Endothelial cell (in vitro differentiated cells): ENCODE results near the gene ADAMTS15. TPM values are rescaled to one million over a fixed set of nuclear protein-coding genes. Genes with fewer than 3 reads are reported as not detected.

Experiments
- DNase-seq: peaks from one replicate; pipeline ENCODE4 v3.0.0; 2021; ENCODE audit warnings: low spot score
- H3K27ac Mint-ChIP-seq: one replicate; pipeline ENCODE4 v1.8.0; 2021; ENCODE audit warnings: mixed read lengths, inconsistent platforms; ENCODE audit not compliant: unreplicated experiment
- H3K27me3 Mint-ChIP-seq: one replicate; pipeline ENCODE4 v1.8.0; 2021; ENCODE audit warnings: mild to moderate bottlenecking, moderate library complexity, mixed read lengths, inconsistent platforms; ENCODE audit not compliant: unreplicated experiment
- H3K36me3 Mint-ChIP-seq: one replicate; pipeline ENCODE4 v1.8.0; 2021; ENCODE audit warnings: mild to moderate bottlenecking, low read depth, mixed read lengths, inconsistent platforms; ENCODE audit not compliant: unreplicated experiment
- H3K4me1 Mint-ChIP-seq: one replicate; pipeline ENCODE4 v1.8.0; 2021; ENCODE audit warnings: mild to moderate bottlenecking, mixed read lengths, inconsistent platforms; ENCODE audit not compliant: unreplicated experiment
- H3K4me3 Mint-ChIP-seq: one replicate; pipeline ENCODE4 v1.8.0; 2021; ENCODE audit warnings: mild to moderate bottlenecking, mixed read lengths, inconsistent platforms; ENCODE audit not compliant: unreplicated experiment
- H3K9me3 Mint-ChIP-seq: one replicate; pipeline ENCODE4 v1.8.0; 2021; ENCODE audit warnings: mixed read lengths, inconsistent platforms; ENCODE audit not compliant: unreplicated experiment
- total RNA-seq: library from RNA; stranded (reverse); fragmentation: NEBNext Ultra II Directional; extraction: Animal tissue kit (Norgen Biotek cat#: 25700); gene quantifications from one replicate; pipeline ENCODE4 v1.2.1, GENCODE V29; 2021; ENCODE audit not compliant: unreplicated experiment
- TF ChIP-seq, protein P1 (sequence below): fragments of 200-600 bp; sonication (generic); IDR thresholded peaks from one replicate; pipeline ENCODE4 v1.5.0; 2021; ENCODE audit warnings: antibody characterized with exemption; ENCODE audit not compliant: unreplicated experiment

The ADAMTS15 gene
- total RNA-seq, 1 donor from 2014 or later, result 4.9 TPM

DNA sequence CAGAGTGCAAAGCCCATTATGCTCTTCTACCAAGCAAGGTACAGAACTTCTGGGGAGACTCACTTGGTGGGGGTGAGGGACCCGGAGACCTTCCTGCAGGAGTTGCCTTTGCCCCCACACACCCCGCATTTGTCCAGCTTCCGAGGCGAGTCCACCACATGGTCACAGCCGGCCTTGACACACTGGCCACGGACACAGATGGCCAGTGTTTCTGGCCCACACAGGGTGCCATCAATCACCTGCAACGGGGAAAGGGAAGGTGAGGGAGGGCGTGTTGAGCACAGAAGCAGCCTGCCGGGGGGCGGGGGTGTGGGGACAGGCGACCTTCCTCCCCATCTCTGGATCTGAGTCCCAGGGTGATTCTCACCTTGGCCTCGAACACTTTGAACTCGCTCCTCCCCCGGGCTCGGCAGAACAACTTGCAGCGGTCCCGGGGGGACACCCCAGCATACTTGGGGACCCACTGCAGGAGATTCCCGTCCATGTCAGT is 40.0 kb upstream of the ADAMTS15 start:
- no peak overlapping the region for H3K27ac Mint-ChIP-seq
- TF ChIP-seq, protein P1, sequence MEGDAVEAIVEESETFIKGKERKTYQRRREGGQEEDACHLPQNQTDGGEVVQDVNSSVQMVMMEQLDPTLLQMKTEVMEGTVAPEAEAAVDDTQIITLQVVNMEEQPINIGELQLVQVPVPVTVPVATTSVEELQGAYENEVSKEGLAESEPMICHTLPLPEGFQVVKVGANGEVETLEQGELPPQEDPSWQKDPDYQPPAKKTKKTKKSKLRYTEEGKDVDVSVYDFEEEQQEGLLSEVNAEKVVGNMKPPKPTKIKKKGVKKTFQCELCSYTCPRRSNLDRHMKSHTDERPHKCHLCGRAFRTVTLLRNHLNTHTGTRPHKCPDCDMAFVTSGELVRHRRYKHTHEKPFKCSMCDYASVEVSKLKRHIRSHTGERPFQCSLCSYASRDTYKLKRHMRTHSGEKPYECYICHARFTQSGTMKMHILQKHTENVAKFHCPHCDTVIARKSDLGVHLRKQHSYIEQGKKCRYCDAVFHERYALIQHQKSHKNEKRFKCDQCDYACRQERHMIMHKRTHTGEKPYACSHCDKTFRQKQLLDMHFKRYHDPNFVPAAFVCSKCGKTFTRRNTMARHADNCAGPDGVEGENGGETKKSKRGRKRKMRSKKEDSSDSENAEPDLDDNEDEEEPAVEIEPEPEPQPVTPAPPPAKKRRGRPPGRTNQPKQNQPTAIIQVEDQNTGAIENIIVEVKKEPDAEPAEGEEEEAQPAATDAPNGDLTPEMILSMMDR, result no peak
- H3K36me3 Mint-ChIP-seq, result no peaks in the 10 kb centered on the region
- H3K4me3 Mint-ChIP-seq, result no peak overlapping the region
- peaks cover 4% of the 10 kb centered on the region for H3K4me1 Mint-ChIP-seq
- no peak for DNase-seq
- no peaks in the 10 kb centered on the region for H3K9me3 Mint-ChIP-seq
- H3K27me3 Mint-ChIP-seq, result no peaks in the 10 kb centered on the region

DNA sequence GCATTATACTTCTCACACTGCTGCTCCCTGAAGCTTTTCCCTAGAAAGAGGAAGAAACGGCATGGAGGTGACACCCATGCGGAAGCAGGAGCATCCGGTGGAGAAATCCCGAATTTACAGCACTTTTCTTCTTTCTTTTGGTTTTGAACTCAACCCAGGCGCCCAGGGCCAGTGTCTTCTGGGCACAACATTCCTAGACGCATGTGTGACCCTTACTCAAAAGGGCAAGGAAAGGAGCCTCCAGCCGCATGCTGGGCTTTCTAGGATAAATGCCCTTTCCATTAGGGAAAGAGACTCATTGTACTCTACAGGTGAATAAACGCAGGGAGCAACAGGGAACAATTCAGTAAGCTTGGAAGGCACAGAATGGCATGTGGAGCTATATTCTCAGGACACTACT is 39.5 kb upstream of the ADAMTS15 start:
- H3K4me3 Mint-ChIP-seq, result no peak overlapping the region
- TF ChIP-seq, protein P1, result no peak
- H3K4me1 Mint-ChIP-seq, result peaks cover 4% of the 10 kb centered on the region
- no peak for DNase-seq
- no peak overlapping the region for H3K27ac Mint-ChIP-seq
- H3K36me3 Mint-ChIP-seq, result no peaks in the 10 kb centered on the region
- no peaks in the 10 kb centered on the region for H3K9me3 Mint-ChIP-seq
- H3K27me3 Mint-ChIP-seq, result no peaks in the 10 kb centered on the region

DNA sequence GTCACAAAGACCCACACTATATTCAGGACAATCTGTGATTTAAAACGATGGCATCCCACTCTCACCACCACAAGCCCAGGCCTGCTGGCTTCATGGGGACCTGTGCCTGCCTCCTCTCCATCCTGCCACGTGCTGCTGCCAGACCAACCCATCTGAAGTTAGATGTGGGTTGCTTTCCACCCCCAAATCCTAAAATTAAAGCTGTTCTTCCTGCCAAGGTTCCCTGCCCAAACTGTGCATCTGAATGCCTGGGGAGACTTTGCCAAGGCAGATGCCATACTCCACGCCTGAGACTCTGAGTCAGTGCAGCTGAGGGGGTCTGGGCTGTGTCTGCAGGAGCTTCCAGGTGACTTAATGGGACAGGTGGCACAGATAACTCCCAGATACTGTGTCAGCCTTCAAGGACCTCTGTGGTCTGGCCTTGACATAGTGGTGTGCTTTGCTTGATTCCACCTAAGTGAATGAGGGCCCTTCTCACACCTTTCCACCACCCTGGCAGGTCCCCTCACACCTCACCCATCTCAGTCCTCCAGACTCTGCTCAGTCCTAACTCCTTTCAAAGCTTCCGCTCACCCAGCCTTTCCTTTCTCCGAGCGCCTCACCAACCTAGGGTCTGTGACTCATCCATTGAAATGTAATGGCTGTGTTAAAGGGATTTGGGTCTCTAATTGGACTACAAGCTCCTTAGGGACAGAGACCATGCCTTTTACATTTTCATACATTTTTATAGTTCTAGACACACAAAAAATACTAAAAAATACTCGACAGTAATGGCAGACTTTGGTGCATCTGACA is 38.7 kb upstream of the ADAMTS15 start:
- no peak for DNase-seq
- H3K27ac Mint-ChIP-seq, result no peak overlapping the region
- no peaks in the 10 kb centered on the region for H3K36me3 Mint-ChIP-seq
- no peaks in the 10 kb centered on the region for H3K9me3 Mint-ChIP-seq
- peaks cover 8% of the 10 kb centered on the region for H3K4me1 Mint-ChIP-seq
- no peaks in the 10 kb centered on the region for H3K27me3 Mint-ChIP-seq
- TF ChIP-seq, protein P1, result no peak
- no peak overlapping the region for H3K4me3 Mint-ChIP-seq

DNA sequence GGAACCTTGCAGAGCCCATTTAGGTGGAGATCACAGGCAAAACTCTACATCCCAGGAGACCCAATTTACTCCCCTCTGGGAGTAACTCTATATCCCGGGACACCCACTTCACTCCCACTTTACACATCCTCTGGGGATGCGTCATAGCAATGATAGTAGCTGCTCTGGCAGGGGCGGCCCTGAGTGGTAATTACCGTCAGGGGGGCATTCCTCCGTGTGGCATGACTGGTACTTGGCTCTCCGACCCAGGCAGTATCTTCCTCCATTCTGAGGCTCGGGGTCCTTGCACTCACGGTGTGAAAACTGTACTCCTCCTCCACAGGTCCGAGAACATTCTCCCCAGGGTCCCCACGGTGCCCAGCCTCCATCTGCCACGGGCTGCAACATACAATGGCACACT is 37.2 kb upstream of the ADAMTS15 start:
- Mint-ChIP-seq H3K36me3 (no peaks in the 10 kb centered on the region), H3K27ac (peak overlapping the region; percentile 13), H3K4me1 (peaks cover 8% of the 10 kb centered on the region), H3K27me3 (no peaks in the 10 kb centered on the region), H3K9me3 (no peaks in the 10 kb centered on the region), H3K4me3 (no peak overlapping the region)
- TF ChIP-seq, protein P1, result no peak
- DNase-seq, result no peak

DNA sequence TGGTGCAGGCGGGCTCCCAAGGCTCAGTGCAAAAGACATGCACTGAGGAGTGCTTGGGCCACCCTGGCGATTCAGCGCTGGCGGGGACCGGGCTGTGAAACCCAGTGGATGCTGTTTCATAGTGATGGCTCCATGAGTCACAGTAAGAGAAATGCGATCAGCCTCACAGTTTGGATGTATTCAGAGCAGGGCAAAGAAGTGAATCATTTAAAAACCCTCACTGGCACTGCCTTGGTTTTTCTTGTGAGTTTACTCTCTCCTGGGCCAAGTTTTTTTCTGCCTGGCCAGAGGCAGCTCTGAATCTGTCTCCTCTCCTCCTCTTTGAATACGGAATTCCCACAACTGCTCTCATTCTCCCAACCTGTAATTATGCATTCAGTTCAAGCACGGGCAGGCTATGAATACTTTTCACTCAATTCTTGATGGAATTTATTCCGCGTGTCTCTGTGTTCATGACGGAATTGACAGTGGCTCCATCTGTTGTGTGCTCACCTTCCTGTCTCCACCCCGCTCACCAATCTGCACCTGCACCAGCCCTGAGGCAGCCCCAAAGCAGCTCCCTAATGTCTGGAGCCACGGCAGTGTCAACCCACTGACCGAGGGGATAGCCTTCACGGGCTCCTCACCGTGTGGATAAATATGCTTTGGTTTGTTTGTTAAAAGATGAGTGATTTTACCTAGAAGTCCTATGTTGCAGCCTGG is 34.9 kb upstream of the ADAMTS15 start:
- Mint-ChIP-seq H3K36me3 (no peaks in the 10 kb centered on the region), H3K27ac (no peak overlapping the region), H3K27me3 (no peaks in the 10 kb centered on the region), H3K9me3 (no peaks in the 10 kb centered on the region), H3K4me1 (peaks cover 8% of the 10 kb centered on the region), H3K4me3 (no peak overlapping the region)
- no peak for DNase-seq
- TF ChIP-seq, protein P1, result no peak
